Measurements from ENCODE around the gene ITPR1.

GRCh38 chr3:4689021-4689420 is 195.9 kb downstream of the ITPR1 start:
- TF ChIP-seq, protein P1, sequence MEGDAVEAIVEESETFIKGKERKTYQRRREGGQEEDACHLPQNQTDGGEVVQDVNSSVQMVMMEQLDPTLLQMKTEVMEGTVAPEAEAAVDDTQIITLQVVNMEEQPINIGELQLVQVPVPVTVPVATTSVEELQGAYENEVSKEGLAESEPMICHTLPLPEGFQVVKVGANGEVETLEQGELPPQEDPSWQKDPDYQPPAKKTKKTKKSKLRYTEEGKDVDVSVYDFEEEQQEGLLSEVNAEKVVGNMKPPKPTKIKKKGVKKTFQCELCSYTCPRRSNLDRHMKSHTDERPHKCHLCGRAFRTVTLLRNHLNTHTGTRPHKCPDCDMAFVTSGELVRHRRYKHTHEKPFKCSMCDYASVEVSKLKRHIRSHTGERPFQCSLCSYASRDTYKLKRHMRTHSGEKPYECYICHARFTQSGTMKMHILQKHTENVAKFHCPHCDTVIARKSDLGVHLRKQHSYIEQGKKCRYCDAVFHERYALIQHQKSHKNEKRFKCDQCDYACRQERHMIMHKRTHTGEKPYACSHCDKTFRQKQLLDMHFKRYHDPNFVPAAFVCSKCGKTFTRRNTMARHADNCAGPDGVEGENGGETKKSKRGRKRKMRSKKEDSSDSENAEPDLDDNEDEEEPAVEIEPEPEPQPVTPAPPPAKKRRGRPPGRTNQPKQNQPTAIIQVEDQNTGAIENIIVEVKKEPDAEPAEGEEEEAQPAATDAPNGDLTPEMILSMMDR (IDR thresholded peaks at IDR 0.05): no peak
- TF ChIP-seq POLR2A (IDR thresholded peaks at IDR 0.05): no peak

Measured in heart left ventricle (tissue), 13 donors.